H1 (cell line): ENCODE results near the gene DLX4. TPM values are rescaled to one million over a fixed set of nuclear protein-coding genes. Genes with fewer than 3 reads are reported as not detected.

ENCODE experiments used
- CTCF ChIA-PET: fragments of 300-600 bp; sonication (Branson Sonifier 250); formaldehyde crosslinking; loops from one replicate; lab custom pipeline; 2021; ENCODE audit not compliant: partially characterized antibody; lab: Charles Lee
- POLR2A ChIA-PET: fragments of 300-600 bp; sonication (Branson Sonifier 250); formaldehyde crosslinking; loops from one replicate; lab custom pipeline; 2021; ENCODE audit warnings: inconsistent platforms; ENCODE audit not compliant: partially characterized antibody; lab: Charles Lee
- DNase-seq, 2 experiments: peaks; one replicate each; pipeline versions ENCODE4 v3.0.0 to v3.0.0-alpha.2; 2010 to 2022; ENCODE audit warnings: low spot score in 2 of 2, low read depth in 1 of 2, mixed read lengths in 1 of 2
- FAIRE-seq: peaks from 2 replicates; lab custom pipeline; 2011; peaks lifted over from hg19 to GRCh38; lab: Jason Lieb, UNC
- H2AFZ ChIP-seq: 2 replicates; pipeline ENCODE4 v1.8.1; 2012; ENCODE audit warnings: low read length, inconsistent platforms
- H2AK5ac ChIP-seq: 2 replicates; pipeline ENCODE4 v1.6.1; 2013; ENCODE audit warnings: low read depth, low read length
- H2BK120ac ChIP-seq: replicated peaks from 2 replicates; pipeline ENCODE3; 2013; ENCODE audit warnings: low read depth, low read length, inconsistent platforms
- H2BK12ac ChIP-seq: 2 replicates; pipeline ENCODE4 v1.6.1; 2013; ENCODE audit warnings: low read depth, low read length
- H2BK15ac ChIP-seq: 2 replicates; pipeline ENCODE4 v1.6.1; 2013; ENCODE audit warnings: low read length
- H2BK20ac ChIP-seq: 2 replicates; pipeline ENCODE4 v1.6.1; 2013; ENCODE audit warnings: low read length
- H2BK5ac ChIP-seq: 2 replicates; pipeline ENCODE4 v1.6.1; 2013; ENCODE audit warnings: low read depth, low read length
- H3K14ac ChIP-seq: 2 replicates; pipeline ENCODE4 v1.6.1; 2013; ENCODE audit warnings: inconsistent platforms; ENCODE audit not compliant: insufficient read length
- H3K18ac ChIP-seq: 2 replicates; pipeline ENCODE4 v1.6.1; 2013; ENCODE audit warnings: low read length; ENCODE audit errors: extremely low read depth
- H3K23ac ChIP-seq: 2 replicates; pipeline ENCODE4 v1.6.1; 2013; ENCODE audit warnings: inconsistent platforms; ENCODE audit not compliant: insufficient read length
- H3K23me2 ChIP-seq: 2 replicates; pipeline ENCODE4 v1.6.1; 2013; ENCODE audit warnings: low read depth, low read length
- H3K27ac ChIP-seq: 2 replicates; pipeline ENCODE4 v1.6.1; 2011; ENCODE audit warnings: low read depth, low read length, inconsistent platforms
- H3K27me3 ChIP-seq, 4 experiments: replicated peaks in 1 of 4; 1 replicate in 1 of 4; 2 replicates in 3 of 4; pipeline versions ENCODE4 v1.6.1 to v1.8.1; 2011 to 2013; ENCODE audit warnings: low read length in 3 of 4, mild to moderate bottlenecking in 3 of 4, inconsistent platforms in 2 of 4, mixed read lengths in 2 of 4, moderate library complexity in 1 of 4; ENCODE audit not compliant: control insufficient read depth in 3 of 4, insufficient read depth in 3 of 4; ENCODE audit errors: extremely low read depth in 1 of 4
- H3K36me3 ChIP-seq, 4 experiments: 2 replicates each; pipeline versions ENCODE4 v1.6.1 to v1.8.1; 2011 to 2013; ENCODE audit warnings: mild to moderate bottlenecking in 4 of 4, low read length in 3 of 4, moderate library complexity in 2 of 4, control low read depth in 1 of 4, inconsistent platforms in 1 of 4; ENCODE audit not compliant: insufficient read depth in 4 of 4, control insufficient read depth in 2 of 4
- H3K4ac ChIP-seq: replicated peaks from 2 replicates; pipeline ENCODE3; 2013; ENCODE audit warnings: low read length, low read depth, mixed read lengths, inconsistent platforms; ENCODE audit not compliant: insufficient read length
- H3K4me1 ChIP-seq, 4 experiments: replicated peaks in 1 of 4; 1 replicate in 1 of 4; 2 replicates in 3 of 4; pipeline versions ENCODE4 v1.6.1 to v1.8.1; 2011 to 2013; ENCODE audit warnings: low read length in 3 of 4, inconsistent platforms in 2 of 4, mixed read lengths in 1 of 4; ENCODE audit not compliant: insufficient read depth in 4 of 4, control insufficient read depth in 3 of 4
- H3K4me2 ChIP-seq, 2 experiments: 2 replicates each; pipeline versions ENCODE4 v1.6.1 to v1.8.1; 2011 to 2013; ENCODE audit warnings: low read depth in 2 of 2, low read length in 2 of 2, control low read depth in 1 of 2, inconsistent platforms in 1 of 2, mild to moderate bottlenecking in 1 of 2; ENCODE audit not compliant: insufficient read depth in 1 of 2
- H3K4me3 ChIP-seq, 4 experiments: fragments of 200-600, 300-600 bp in 1 of 4; sonication (generic), shearing (Covaris generic), sonication (Bioruptor Twin) in 1 of 4; 2 replicates each; pipeline versions ENCODE4 v1.5.1 to v1.8.1; 2011 to 2016; ENCODE audit warnings: low read length in 4 of 4, low read depth in 3 of 4, control low read depth in 2 of 4, inconsistent platforms in 2 of 4, mild to moderate bottlenecking in 2 of 4, mixed read lengths in 1 of 4, moderate library complexity in 1 of 4; ENCODE audit not compliant: insufficient read depth in 2 of 4; ENCODE audit errors: extremely low read depth in 1 of 4
- H3K56ac ChIP-seq: replicated peaks from 2 replicates; pipeline ENCODE3; 2013; ENCODE audit warnings: low read depth, mild to moderate bottlenecking, mixed read lengths, low read length, inconsistent platforms; ENCODE audit not compliant: insufficient read length
- H3K79me1 ChIP-seq: 2 replicates; pipeline ENCODE4 v1.6.1; 2013; ENCODE audit warnings: low read depth, low read length, control low read depth
- H3K79me2 ChIP-seq, 2 experiments: 2 replicates each; pipeline versions ENCODE4 v1.6.1 to v1.8.1; 2012 to 2013; ENCODE audit warnings: low read length in 2 of 2, mild to moderate bottlenecking in 2 of 2, inconsistent platforms in 1 of 2; ENCODE audit not compliant: insufficient read depth in 2 of 2, control insufficient read depth in 1 of 2
- H3K9ac ChIP-seq, 4 experiments: replicated peaks in 1 of 4; 1 replicate in 1 of 4; 2 replicates in 3 of 4; pipeline versions ENCODE4 v1.6.1 to v1.8.1; 2011 to 2013; ENCODE audit warnings: low read depth in 3 of 4, low read length in 3 of 4, control low read depth in 2 of 4, mild to moderate bottlenecking in 2 of 4, moderate library complexity in 2 of 4, inconsistent platforms in 1 of 4; ENCODE audit errors: extremely low read depth in 1 of 4
- H3K9me3 ChIP-seq, 2 experiments: 2 replicates each; pipeline versions ENCODE4 v1.6.1 to v1.8.1; 2012 to 2013; ENCODE audit warnings: mild to moderate bottlenecking in 2 of 2, moderate library complexity in 2 of 2, control low read depth in 1 of 2, inconsistent platforms in 1 of 2, low read depth in 1 of 2, low read length in 1 of 2, mixed read lengths in 1 of 2; ENCODE audit not compliant: insufficient read depth in 2 of 2
- H4K20me1 ChIP-seq, 2 experiments: replicated peaks in 1 of 2; 2 replicates each; pipeline versions ENCODE3 to v1.8.1; 2011 to 2013; ENCODE audit warnings: inconsistent platforms in 2 of 2, low read length in 2 of 2, mild to moderate bottlenecking in 1 of 2; ENCODE audit not compliant: insufficient read depth in 2 of 2, control insufficient read depth in 1 of 2
- H4K5ac ChIP-seq: 2 replicates; pipeline ENCODE4 v1.6.1; 2013; ENCODE audit warnings: low read length, low read depth, mixed read lengths, inconsistent platforms; ENCODE audit not compliant: insufficient read length
- H4K8ac ChIP-seq: 2 replicates; pipeline ENCODE4 v1.8.0; 2013; ENCODE audit warnings: mild to moderate bottlenecking, moderate library complexity, low read length, inconsistent platforms; ENCODE audit not compliant: insufficient read depth; ENCODE audit errors: extremely low read depth
- H4K91ac ChIP-seq: replicated peaks from 2 replicates; pipeline ENCODE3; 2013; ENCODE audit warnings: low read length, mixed read lengths, inconsistent platforms; ENCODE audit not compliant: insufficient read length
- EZH2 ChIP-seq: fragments of 200-600 bp; sonication (generic); IDR thresholded peaks from 2 replicates; pipeline ENCODE4 v1.7.1; 2012; ENCODE audit warnings: low read depth, mild to moderate bottlenecking, moderate library complexity, low read length, inconsistent platforms; ENCODE audit not compliant: severe bottlenecking
- KDM4A ChIP-seq: IDR thresholded peaks from one replicate; pipeline ENCODE4 v1.7.1; 2012; ENCODE audit warnings: low read depth, mild to moderate bottlenecking, moderate library complexity, low read length, inconsistent platforms; ENCODE audit not compliant: severe bottlenecking
- NANOG ChIP-seq: IDR thresholded peaks from 2 replicates; pipeline ENCODE4 v1.6.1; 2011; ENCODE audit warnings: low read length, low read depth, mild to moderate bottlenecking, inconsistent platforms; ENCODE audit not compliant: insufficient read depth, poor library complexity, severe bottlenecking
- POU5F1 ChIP-seq: IDR thresholded peaks from 2 replicates; pipeline ENCODE4 v1.6.1; 2011; ENCODE audit warnings: low read depth, mild to moderate bottlenecking, low read length, moderate library complexity
- WGBS, 2 experiments: shearing (Covaris generic) in 1 of 2; methylation state at CpG; one replicate each; pipeline versions ENCODE4 v1.1.6 to v1.1.7; 2013 to 2015; ENCODE audit warnings: low lambda C conversion rate in 2 of 2, mixed read lengths in 2 of 2, inconsistent platforms in 1 of 2, low coverage in 1 of 2, missing lambda C conversion rate in 1 of 2; ENCODE audit not compliant: insufficient replicate concordance in 2 of 2, insufficient coverage in 1 of 2, insufficient read length in 1 of 2; ENCODE audit errors: extremely low coverage in 1 of 2, missing lambda C conversion rate in 1 of 2; 5-methylcytosine and 5-hydroxymethylcytosine counted together
- polyA plus RNA-seq, 7 experiments: library from polyadenylated mRNA; depleted of rRNA in 3 of 7; stranded (reverse) in 5 of 7; unstranded in 2 of 7; fragments of >200 nt in 5 of 7; fragments of 200-250 nt in 2 of 7; gene quantifications; 1 replicate in 5 of 7; 2 replicates in 1 of 7; 4 replicates in 1 of 7; pipeline versions ENCODE4 v1.2.1 to v1.2.3, GENCODE V29; 2011 to 2013; ENCODE audit warnings: missing spikeins in 2 of 7, mixed read lengths in 2 of 7
- total RNA-seq: library from RNA; stranded (reverse); fragmentation: NEBNext Ultra II Directional; extraction: Animal tissue kit (Norgen Biotek cat#: 25700); gene quantifications from 2 replicates; pipeline ENCODE4 v1.2.1, GENCODE V29; 2021

Gene DLX4
- total and polyA plus RNA-seq, 2 of the 8 experiments (the other 6 are each of a cell fraction or from before 2014, with no cell fraction given), result 0.67 to 0.80 TPM

GRCh38 chr17:49963309-49963625 lies 5.7 kb upstream of the DLX4 start:
- Histone ChIP-seq H4K8ac (no peak overlapping the region), H2BK12ac (peak overlapping the region; percentile 98; the same call in 1 of the 2 replicates), H2BK15ac (peak overlapping the region; percentile 99), H3K4me3 (peak overlapping the region in 1 of 4 experiments; percentile 54; a peak in 3 of 8 replicates), H3K79me2 (no peaks in the 10 kb centered on the region), H3K4ac (no peak overlapping the region), H3K9ac (no peak overlapping the region), H4K20me1 (peaks cover 5 to 19% of the 10 kb centered on the region in 2 experiments), H3K9me3 (no peaks in the 10 kb centered on the region), H3K18ac (no peak overlapping the region), H2AK5ac (peak overlapping the region; percentile 94), H3K14ac (no peak overlapping the region), H3K27me3 (peaks cover 59 to 71% (median 67%) of the 10 kb centered on the region in 4 experiments), H3K4me2 (peak overlapping the region; percentile 69 to 72), H4K5ac (no peak overlapping the region), H2AFZ (no peak overlapping the region), H3K27ac (no peak overlapping the region), H3K23me2 (peaks cover 8% of the 10 kb centered on the region; the same call in 1 of the 2 replicates), H3K79me1 (no peaks in the 10 kb centered on the region), H3K36me3 (no peaks in the 10 kb centered on the region), H3K23ac (no peak overlapping the region), H2BK20ac (peak overlapping the region; percentile 61; the same call in 1 of the 2 replicates), H3K56ac (peak overlapping the region; percentile 48), H2BK120ac (no peak overlapping the region), H3K4me1 (peaks cover 0 to 28% (median 19%) of the 10 kb centered on the region in 4 experiments; a peak in 6 of 7 replicates), H4K91ac (no peak overlapping the region), H2BK5ac (no peak overlapping the region)
- POLR2A ChIA-PET, result interaction anchor here (1.0 to 3.0 kb wide), 8 partner anchors 8 to 53 kb away, joined by 3 to 18 read pairs (median 6); partner anchors contain the start of gene DLX3
- DNase-seq (no peak), FAIRE-seq (no peak)
- CTCF ChIA-PET, result interaction anchor here (0.6 to 16.9 kb wide), 12 partner anchors 11 to 109 kb away, joined by 3 to 275 read pairs (median 5); partner anchors contain the start of gene DLX3
- TF ChIP-seq KDM4A (peak; percentile 3), POU5F1 (no peak), EZH2 (no peak), NANOG (no peak)
- WGBS, 2 experiments, result 21% methylated on average over 4 of the region's 4 CpGs; no CpG with 5 or more reads in 1 of the 2 experiments
